RCC 7860 (cell line): ENCODE results near the gene PIMREG.

ENCODE experiments used
- DNase-seq: peaks from one replicate; pipeline ENCODE4 v3.0.0-alpha.2; 2015; ENCODE audit warnings: low spot score
- FAIRE-seq: peaks from 2 replicates; lab custom pipeline; 2012; peaks lifted over from hg19 to GRCh38; lab: Jason Lieb, UNC

The PIMREG gene

DNA sequence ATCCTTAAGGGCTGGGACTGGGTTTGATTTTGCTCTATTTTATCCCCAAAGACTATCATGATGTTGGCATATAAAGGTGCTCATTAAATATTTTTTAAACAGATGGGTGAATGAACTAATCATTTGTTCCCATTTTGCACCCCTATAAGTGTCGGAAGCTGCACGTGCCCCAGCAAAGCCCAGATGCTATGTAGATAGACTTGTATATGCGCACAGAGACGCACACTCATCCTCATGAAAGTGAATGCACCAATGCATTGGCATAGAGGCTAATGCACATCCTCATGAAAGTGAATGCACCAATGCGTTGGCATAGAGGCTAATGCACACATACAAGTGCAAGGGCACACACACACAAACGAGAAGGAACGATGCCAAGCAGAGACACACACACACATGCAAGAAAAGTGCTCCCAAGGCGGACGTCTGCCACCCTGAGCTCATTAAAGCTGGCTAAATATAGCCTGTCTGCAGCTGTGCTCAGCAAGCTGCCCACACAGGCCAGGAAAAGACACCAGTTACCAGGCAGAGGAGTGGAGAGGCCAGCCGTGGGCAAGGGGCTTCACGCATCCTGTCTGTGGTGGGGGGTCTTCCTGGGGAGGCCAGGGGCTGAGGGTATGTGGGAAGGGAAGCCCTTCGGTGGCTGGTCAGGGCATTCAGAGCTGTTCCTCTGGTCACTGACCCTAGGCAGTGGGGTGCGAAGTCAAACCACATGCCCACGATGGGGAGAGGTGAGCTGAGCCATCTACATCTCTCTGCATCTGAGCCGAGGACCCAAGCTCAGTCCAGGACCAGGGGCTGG is 52.6 kb downstream of the PIMREG start:
- DNase-seq (no peak), FAIRE-seq (no peak)

DNA sequence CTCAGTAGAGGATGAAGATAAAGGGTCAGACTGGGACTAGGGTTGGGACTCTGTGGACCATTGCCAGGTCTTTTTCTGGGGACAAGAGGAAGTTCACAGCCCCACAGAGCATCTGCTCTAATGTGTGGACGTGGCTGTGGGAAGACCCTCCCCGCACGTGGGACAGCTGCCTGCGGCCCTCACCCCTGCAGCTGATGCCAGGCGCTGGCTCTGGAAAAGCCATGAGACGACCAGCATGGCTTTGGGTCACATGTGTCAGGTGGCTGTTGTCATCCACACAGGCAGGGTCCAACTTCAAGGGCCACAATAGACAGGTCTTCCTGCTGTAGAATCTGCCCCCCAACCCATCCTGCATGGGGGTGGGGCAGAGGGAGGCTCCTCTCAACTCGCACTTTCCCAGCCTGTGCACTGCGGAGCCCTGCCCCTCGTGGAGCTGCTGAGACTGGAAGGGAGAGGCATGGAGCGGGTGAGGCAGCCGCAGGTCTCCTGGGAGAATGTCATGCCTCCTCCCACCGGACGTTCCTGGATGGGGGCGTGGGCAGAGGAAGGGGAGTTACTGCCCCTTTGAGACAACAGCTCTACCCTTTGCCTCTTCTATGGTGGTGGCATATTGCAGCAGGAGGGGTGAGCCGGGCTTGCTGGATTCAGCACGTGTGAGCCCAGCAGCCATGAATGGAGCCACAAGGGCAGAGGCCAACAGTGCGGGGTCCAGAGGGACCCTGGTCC is 53.4 kb downstream of the PIMREG start:
- FAIRE-seq (no peak), DNase-seq (no peak)

DNA sequence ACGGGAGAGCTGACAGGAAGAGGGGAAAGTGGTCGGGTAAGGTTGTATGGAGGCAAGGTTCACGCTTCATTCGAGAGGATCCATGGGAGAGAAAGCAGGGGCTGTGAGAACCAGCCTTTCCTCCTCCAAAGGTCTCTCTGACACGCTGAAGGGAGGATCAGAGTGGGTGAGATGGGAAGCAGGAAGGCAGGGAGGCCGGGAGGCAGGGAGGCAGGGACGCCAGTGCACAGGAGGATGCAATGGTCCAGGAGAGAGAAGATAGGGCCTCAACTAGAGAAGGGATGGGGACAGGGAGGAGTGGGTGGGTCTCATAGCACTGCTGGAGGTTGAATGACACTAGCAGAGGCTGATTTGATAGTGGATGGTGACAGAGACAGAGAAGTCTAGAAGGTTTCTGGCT is 54.1 kb downstream of the PIMREG start:
- no peak for DNase-seq
- no peak for FAIRE-seq

DNA sequence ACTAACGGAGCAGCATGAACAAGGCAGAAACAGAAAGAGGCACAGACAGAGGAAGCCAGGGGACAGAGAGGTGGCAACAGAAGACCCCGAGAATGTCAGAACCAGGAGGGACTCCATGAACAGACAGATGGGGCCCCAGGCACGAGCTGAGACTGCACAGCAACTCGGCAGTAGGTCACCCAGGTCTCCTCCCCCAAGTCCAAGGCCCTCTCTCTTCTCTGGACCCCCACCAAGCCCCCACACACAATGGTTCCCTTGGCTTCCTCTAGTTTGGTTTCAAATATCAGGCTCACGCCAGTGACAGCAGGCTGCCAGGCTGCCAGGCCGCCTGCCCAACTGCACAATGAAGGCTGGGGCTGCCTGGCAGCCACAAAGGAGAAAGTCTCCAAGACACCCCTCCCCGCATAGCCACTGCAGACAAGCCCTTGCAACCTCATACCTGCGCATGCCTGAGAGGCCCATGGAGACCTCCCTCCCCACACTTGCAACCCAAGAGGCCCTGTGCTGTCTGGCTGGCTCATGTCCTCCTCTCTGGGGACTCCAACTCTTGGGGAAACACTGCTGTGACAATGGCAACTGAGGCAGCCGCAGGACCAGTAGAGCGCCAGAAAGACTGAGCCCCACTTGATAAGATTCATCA is 54.8 kb downstream of the PIMREG start:
- no peak for DNase-seq
- FAIRE-seq, result no peak
